GM18858 (cell line): Measurements from ENCODE around the gene ZNF649.
"Not testable (repeated sequence)": the region's sequence is repeated elsewhere in the genome, so short reads cannot be mapped to it uniquely, and the experiment has no call there.

Source experiments
- ATAC-seq: cut with Tn5 transposase; IDR thresholded peaks from one replicate; pipeline ENCODE4 v1.9.1; 2021; ENCODE audit not compliant: unreplicated experiment

Gene ZNF649

DNA sequence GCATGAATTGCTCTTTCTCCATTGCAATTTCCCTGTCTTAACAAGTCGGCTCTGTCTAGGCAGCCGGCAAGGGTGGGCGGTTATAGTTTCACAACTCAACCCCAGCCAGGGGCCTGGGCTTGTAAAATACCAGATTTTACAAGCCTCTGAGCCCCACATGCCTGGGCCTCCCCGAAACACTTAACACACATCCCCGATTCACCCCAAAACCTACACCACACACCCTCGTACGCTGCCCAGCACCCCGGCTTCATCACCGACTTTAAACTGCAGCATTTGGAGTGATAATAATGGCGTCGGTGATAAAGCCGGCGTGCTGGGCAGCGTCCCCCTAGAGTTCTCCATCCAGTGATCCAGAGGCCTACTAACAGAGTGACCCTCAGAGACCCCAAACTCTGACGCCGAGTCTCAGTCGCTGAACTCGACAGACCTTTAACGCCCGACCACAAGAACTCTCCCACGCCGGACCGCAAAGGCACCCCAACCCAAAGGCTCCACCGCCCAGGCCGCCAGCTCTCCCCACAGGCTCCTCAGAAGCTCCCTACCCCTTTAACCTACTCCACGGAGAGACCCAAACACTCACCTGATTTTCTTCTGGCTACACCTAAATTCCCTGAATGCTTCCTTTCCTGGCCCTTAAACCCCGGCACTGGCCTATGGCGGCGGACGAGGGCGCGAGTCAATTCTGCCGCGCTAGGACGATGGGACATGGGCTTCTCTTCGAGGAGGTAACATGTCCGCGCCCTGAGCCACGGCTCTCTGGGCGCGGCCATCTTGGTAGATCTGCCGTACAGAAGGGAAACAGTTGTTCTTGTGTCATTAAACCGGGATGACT lies at the start of gene ZNF649:
TSS of gene ZNF649 (minus strand) at position 687 of the 835 bp plus-strand sequence. CDS start 4,910 bp downstream, outside the sequence.
- ATAC-seq: peak; percentile 55

DNA sequence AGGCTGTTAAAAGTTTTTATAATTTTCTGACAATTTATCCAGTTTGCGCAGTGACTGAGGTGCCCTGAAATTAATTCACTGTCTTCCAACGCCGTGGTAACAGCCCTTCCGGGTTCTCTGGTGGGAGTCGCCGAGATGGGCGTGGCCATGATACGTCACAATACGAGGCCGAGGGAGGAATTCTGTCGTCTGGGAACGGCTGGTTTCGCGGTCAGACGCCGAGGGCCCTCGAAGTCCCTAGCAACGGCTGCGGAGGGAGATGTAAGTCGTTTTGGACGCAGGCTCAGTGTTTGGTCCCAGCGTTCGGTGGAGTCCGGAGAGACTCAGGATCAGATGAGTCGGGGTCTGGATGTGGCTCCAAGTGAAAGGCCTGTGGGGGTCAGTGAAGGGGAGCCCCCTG lies 44.2 kb upstream of the ZNF649 start:
- ATAC-seq: no peak

DNA sequence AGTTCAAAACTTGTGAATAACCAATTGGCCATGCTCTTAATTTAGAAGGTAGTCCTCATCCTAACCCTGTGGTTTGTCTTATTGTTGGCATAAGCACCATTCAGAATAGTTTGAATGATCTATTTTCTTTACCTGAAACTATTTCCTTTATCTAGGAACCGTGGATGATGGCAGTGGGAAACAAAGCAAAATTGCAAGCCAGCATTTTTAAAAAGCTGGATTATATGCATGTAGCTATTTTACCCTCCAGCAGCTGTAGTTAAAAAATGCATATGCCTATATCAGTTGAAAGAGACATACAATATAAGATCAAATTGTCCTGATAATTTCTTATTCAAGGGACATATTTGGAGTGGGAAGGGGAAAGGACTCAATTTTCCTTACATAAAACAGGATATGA lies 41.8 kb upstream of the ZNF649 start:
- no peak for ATAC-seq

DNA sequence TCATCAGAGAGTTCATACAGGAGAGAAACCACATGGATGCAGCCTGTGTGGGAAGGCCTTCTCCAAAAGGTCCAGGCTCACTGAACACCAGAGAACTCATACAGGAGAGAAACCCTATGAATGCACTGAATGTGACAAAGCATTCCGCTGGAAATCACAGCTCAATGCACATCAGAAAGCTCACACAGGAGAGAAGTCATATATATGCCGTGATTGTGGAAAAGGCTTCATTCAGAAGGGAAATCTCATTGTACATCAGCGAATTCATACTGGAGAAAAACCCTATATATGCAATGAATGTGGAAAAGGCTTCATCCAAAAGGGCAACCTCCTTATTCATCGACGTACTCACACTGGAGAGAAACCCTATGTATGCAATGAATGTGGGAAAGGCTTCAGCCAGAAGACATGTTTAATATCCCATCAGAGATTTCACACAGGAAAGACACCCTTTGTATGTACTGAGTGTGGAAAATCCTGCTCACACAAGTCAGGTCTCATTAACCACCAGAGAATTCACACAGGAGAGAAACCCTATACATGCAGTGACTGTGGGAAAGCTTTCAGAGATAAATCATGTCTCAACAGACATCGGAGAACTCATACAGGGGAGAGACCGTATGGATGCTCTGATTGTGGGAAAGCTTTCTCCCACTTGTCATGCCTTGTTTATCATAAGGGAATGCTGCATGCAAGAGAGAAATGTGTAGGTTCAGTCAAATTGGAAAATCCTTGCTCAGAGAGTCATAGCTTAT lies 40.2 kb upstream of the ZNF649 start:
- ATAC-seq: no peak

DNA sequence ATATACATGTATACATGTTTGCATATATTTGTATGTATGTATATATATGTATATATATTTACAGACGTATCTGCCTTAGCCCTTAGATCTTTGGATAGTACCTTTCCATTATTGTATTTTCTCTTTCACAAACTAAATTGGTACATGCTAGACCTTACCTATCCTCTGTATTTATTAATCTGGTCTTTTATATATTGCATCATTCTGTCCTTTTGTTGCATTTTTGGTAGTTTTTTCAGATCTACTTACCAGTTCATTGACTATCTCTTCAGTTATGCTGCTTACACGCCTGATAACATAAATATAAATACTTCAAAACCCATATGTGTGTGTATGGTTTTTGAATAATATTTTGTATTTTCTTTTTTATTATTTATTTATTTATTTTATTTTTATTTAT lies 34.1 kb upstream of the ZNF649 start:
- no peak for ATAC-seq

DNA sequence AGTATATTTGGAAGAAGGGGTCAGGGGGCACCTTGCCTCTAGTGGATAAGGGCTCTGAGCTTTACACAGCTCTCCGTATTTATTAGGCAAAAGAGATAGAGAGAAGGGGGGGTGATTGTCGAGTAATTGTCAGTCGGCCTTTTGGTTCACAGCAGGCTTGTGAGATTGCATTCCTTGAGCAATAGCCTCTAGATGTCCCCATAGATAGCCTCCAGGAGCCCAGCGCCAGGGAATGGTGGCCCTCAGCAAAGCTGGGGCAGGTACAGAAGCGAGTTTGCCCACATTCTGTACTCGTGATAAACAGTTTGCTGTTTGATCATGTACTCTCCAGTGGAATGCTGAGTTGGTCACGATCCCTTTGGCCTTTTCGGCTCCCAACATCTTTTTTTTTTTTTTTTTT lies 27.1 kb upstream of the ZNF649 start:
- no peak for ATAC-seq

DNA sequence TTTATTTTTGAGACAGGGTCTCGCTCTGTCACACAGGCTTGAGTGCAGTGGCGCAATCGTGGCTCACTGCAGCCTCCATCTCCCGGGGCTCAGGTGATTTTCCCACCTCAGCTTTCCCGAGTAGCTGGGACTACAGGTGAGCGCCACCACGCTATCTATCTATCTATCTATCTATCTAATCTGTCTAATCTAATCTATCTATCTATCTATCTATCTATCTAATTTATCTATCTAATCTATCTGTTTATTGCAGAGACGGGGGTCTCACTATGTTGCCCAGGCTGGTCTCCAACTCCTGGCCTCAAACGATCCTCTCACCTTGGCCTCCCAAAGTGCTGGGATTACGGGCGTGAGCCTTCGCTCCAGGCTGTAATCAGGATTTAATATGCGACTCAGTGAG lies 23.0 kb upstream of the ZNF649 start:
- ATAC-seq: no peak

DNA sequence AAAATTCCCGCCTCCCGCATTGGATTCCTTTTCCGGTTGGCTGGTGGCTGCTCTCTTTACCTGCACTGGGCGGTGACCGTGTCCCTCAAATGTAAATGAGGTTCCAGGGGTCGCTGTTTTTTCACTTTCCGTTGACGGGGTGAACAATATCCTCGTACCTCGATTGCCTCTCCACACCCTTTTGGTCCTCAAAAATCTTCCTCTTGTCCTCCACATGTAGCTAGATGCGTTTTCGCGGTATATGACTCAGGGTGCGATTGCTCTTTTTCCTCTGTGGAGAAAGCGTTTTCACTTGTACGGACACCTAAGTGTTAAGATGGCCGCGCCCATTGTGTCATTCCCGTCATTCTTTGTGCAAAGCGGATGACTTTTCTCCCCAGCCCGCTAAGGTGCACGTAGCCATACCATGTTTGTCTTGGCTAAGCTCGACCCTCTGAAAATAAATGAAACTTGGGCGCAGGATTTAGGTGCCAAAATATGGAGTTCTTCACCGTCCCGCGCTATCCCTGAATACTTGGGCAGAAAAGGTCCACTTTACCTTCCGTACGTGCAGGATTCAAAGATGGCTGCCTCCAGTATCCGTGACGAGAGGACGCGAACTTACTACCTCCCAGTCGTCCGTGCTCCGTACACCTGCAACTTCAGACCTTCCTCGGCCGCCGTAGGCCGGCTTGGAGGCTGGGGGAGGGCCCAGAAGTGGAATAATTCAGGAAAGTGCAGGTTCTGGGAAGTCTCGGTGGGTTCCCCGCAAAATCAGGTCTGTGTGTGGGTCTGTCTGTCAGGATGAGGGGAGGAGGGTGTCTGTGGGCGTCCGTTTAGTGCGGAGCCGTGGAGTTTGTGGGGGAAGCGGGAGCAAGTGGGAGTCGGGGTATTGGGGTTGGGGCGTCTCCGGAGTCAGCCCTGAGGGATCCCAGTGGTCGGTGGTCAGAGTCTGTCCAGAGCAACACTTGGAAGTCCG lies 22.2 kb upstream of the ZNF649 start, which contains the start of gene ZNF613:
TSS of gene ZNF613 (plus strand) at position 689 of the 958 bp plus-strand sequence. CDS start 8,749 bp downstream, outside the sequence.
- ATAC-seq: peak; percentile 62

DNA sequence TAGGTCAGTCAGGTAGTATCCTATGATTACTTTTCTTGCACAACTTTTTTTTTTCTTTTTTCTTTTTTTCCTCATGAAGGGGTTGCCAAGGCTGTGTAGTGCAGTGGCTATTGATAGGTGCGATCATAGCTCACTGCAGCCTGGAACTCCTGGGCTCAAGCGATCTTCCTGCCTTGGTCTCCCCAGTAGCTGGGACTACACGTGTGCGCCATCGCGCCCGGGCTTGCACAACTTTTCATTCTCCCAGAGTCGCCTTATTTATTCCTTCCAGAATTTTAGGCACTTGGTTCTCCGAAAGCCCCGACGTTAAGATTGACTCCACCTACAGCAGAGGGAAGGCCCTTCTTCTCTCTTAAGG lies 21.6 kb upstream of the ZNF649 start:
- no peak for ATAC-seq

DNA sequence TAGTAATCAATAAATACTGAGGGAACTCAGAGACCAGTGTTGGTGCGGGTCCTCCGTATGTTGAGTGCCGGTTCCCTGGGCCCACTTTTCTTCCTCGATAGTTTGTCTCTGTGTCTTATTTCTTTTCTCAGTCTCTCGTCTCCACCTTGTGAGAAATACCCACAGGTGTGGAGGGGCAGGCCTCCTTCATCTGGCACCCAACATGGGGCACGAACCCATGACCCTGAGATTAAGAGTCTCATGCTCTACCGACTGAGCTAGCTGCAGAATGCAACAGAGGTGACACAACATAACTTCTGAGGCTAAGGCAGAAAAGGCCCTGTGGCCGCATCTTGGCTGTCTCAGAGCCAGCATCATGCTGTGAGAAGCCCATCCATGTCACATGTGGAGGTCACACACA lies 17.1 kb upstream of the ZNF649 start:
- no peak for ATAC-seq

DNA sequence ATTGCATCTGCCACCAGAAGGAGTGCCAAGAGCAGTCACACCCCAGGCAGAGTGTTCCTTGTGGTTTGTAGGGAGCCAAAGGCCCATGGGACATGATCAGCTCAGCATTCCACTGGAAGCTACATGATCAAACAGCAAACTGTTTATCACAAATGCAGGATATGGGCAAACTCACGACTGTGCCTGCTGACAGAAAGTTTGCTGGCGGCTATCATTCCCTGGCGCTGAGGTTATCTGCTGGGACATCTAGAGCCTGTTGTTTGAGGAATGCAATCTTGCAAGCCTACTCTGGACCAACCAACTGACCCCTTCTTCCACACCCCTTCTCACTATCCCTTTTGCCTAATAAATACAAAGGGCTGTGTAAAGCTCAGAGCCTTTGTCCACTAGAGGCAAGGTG lies 14.8 kb upstream of the ZNF649 start:
- no peak for ATAC-seq

DNA sequence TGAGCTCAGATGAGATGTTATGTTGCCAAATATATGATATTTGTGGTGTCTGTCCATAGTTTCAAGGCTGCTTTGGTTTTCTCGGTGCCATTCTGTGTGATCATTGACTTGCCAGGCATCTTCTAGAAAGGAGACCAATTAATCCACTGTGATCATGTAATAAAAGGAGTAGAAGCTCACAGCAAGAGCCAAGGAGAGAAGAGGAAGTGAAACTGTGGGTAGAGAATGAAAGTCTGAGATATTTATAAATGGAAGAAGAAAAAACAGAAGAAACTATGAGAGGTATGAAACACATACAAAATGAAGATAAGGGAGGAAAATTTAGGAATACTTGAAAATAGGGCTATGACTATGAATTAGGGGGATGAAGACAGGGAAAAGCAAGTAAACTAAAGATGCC lies 11.3 kb upstream of the ZNF649 start:
- no peak for ATAC-seq

DNA sequence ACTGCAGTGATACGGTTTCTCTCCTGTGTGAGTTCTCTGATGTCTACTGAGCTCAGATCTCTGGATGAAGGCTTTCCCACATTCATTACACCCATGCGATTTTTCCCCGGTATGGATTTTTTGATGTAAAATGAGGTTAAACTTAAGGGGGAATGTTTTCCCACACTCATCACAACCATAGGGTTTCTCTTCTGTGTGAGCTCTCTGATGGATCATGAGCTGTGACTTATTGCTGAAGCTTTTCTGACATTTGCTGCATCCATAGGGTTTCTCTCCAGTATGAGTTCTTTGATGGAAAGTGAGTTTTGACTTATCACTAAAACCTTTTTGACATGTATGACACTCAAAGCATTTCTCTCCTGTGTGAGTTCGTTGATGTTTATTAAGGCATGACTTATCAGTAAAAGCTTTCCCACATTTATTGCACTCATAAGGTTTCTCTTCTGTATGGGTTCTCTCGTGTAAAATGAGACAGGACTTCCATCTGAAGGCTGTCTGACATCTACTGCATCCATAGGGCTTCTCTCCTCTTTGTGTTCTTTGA lies 10.6 kb upstream of the ZNF649 start:
- no peak for ATAC-seq

DNA sequence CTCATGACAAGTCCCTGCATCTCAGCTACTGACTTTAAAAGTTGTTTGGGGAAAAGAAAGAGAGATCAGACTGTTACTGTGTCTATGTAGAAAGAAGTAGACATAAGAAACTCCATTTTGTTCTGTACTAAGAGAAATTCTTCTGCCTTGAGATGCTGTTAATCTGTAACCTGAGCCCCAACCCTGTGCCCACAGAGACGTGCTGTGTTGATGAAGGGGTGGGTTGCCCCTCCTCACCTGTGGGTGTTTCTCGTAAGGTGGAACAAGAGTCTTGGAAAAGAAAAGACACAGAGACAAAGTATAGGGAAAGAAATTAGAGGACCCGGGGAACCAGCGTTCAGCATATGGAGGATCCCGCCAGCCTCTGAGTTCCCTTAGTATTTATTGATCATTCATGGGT lies 3.2 kb upstream of the ZNF649 start:
- ATAC-seq: not testable (repeated sequence)

DNA sequence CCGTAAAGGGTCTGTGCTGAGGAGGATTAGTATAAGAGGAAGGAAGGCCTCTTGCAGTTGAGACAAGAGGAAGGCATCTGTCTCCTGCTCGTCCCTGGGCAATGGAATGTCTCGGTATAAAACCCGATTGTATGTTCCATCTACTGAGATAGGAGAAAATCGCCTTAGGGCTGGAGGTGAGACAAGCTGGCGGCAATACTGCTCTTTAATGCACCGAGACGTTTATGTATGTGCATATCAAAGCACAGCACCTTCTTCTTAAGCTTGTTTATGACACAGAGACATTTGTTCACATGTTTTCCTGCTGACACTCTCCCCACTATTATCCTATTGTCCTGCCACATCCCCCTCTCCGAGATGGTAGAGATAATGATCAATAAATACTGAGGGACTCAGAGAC lies 1.3 kb upstream of the ZNF649 start:
- not testable (repeated sequence) for ATAC-seq

DNA sequence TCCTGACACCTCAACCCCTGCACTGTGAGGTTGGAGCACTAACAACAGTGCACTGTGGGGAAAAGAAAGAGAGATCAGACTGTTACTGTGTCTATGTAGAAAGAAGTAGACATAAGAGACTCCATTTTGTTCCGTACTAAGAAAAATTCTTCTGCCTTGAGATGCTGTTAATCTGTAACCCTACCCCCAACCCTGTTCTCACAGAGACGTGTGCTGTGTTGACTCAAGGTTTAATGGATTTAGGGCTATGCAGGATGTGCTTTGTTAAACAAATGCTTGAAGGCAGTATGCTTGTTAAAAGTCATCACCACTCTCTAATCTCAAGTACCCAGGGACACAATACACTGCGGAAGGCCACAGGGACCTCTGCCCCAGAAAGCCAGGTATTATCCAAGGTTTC lies 822 bp upstream of the ZNF649 start:
- not testable (repeated sequence) for ATAC-seq

DNA sequence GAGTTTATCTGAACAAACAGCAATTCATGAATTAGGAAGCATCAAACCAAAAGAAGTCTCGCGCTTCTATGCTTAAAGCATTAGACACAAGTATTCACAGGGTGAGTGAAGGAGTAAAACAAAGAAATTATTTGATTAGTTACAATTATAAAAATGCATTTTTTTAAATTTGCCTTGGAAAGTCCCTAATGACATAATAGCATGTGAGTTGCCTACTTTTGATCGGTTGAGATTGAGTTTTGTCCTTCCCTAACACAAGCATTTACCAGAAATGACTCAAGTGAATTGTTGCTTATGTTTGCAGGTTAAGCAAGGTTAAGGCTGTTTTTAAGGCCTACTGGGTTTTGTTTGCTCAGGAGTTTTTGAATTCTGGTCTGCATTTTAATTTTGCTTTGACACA lies 389 bp upstream of the ZNF649 start:
- no peak for ATAC-seq

DNA sequence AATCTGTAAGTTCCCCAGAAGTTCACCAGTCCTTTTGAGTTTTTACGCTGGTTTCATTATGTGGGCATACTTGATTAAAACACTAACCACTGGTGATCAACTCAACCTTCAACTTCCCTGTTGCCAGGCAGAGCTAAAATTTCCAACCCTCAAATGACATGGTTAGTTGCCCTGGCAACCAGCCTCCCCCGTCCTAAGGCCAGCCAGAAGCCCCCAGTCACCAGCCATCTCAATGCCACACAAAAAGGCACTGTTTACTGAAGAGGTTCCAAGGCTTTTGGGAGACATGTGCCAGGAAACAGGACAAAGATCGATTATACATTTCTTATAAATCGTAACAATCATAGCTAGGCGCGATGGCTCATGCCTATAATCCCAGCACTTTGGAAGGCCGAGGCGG lies 1.6 kb downstream of the ZNF649 start:
- no peak for ATAC-seq

DNA sequence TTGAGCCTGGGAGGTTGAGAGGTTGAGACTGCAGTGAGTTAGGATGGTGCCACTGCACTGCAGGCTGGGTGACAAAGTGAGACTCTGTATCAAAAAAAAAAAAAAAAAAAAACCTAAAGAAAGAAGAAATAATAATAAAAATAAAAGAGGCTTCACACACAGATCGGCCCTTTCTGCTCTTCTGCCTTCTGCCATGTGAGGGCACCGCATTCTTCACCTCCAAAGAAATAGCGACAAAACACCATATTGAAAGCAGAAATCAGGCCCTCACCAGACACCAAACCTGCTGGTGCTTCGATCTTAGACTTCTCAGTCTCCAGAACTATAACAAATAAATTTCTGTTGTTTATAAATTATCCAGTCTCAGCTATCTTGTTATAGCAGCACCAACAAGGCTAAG lies 3.0 kb downstream of the ZNF649 start:
- ATAC-seq: no peak

DNA sequence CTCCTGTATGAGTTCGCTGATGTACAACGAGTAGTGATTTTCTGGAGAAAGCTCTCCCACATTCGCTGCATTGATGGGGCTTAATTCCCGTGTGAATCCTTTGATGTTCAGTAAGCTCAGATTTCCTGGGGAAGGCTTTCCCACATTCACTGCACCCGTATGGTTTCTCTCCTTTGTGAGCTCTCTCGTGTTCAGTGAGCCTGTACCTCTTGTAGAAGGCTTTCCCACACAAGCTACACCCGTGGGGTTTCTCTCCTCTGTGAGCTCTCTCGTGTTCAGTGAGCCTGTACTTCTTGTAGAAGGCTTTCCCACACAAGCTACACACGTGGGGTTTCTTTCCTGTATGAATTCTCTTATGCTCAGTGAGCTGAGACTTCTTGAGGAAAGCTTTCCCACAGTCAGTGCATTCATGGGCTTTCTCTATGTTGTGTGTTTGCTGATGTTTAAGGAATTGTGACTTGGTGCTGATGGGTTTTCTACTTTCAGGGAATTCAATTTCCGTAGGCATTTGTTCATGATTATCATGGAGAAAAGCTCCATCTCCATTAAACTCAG lies 13.5 kb downstream of the ZNF649 start:
- ATAC-seq: no peak

DNA sequence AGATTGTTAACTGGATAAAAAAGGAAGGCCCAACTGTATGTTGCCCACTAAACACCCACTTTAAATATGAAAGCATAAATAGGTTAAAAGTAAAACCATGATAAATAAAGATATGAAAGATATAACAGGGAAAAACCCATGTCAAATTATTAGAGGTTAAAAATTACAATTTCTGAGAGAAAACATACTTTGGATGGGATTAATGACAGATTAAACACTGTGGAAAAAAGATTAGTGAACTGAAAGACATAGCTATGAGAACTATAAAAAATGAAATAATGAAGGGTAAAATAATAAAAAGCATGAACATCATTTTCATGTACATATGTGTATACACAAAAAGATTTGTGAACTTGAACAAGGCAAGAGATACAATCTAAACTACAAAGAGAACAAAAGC lies 14.9 kb downstream of the ZNF649 start:
- ATAC-seq: no peak
